GM23338 (cell line): ENCODE data around the gene SHROOM2. TPM values are rescaled to one million over a fixed set of nuclear protein-coding genes. Genes with fewer than 3 reads are reported as not detected.
"Not testable (repeated sequence)": the region's sequence is repeated elsewhere in the genome, so short reads cannot be mapped to it uniquely, and the experiment has no call there.

ENCODE experiments used
- ATAC-seq: fragments of 200-7000 bp; cut with Tn5 transposase; 3 replicates; pipeline ENCODE4 v1.9.1; 2020
- DNase-seq: peaks from one replicate; pipeline ENCODE4 v3.0.0-alpha.2; 2015; ENCODE audit warnings: low spot score
- H2AFZ ChIP-seq: fragments of 200-600 bp; sonication (generic); 2 replicates; pipeline ENCODE4 v1.8.0; 2016; ENCODE audit warnings: antibody characterized with exemption, mild to moderate bottlenecking, moderate library complexity
- H3F3A ChIP-seq: fragments of 200-600 bp; sonication (generic); replicated peaks from 2 replicates; pipeline ENCODE4 v1.8.0; 2017; ENCODE audit warnings: antibody characterized with exemption, mixed run types, low read depth
- H3K27ac ChIP-seq: fragments of 200-600 bp; sonication (generic); 2 replicates; pipeline ENCODE4 v1.6.1; 2016; ENCODE audit warnings: low read depth
- H3K27me3 ChIP-seq: fragments of 200-600 bp; sonication (generic); 2 replicates; pipeline ENCODE4 v1.8.0; 2016; ENCODE audit warnings: mild to moderate bottlenecking, mixed run types, moderate library complexity; ENCODE audit not compliant: insufficient read depth
- H3K36me3 ChIP-seq: fragments of 200-600 bp; sonication (generic); 2 replicates; pipeline ENCODE4 v1.8.0; 2016; ENCODE audit warnings: mild to moderate bottlenecking; ENCODE audit not compliant: insufficient read depth
- H3K4me1 ChIP-seq: fragments of 200-600 bp; sonication (generic); 2 replicates; pipeline ENCODE4 v1.8.0; 2016; ENCODE audit warnings: mild to moderate bottlenecking, moderate library complexity; ENCODE audit not compliant: insufficient read depth
- H3K4me2 ChIP-seq: fragments of 200-600 bp; sonication (generic); 2 replicates; pipeline ENCODE4 v1.7.1; 2017; ENCODE audit warnings: mixed run types
- H3K4me3 ChIP-seq: fragments of 200-600 bp; sonication (generic); 2 replicates; pipeline ENCODE4 v1.6.1; 2016; ENCODE audit warnings: mixed run types
- H3K79me2 ChIP-seq: fragments of 200-600 bp; sonication (generic); replicated peaks from 2 replicates; pipeline ENCODE4 v1.8.0; 2017; ENCODE audit warnings: mild to moderate bottlenecking; ENCODE audit not compliant: insufficient read depth
- H3K9me2 ChIP-seq: fragments of 200-600 bp; sonication (generic); 2 replicates; pipeline ENCODE4 v1.8.0; 2017; ENCODE audit not compliant: insufficient read depth
- H4K20me1 ChIP-seq: fragments of 200-600 bp; sonication (generic); replicated peaks from 2 replicates; pipeline ENCODE4 v1.8.0; 2017; ENCODE audit warnings: mild to moderate bottlenecking; ENCODE audit not compliant: insufficient read depth
- H3K27ac Mint-ChIP-seq: 2 replicates; pipeline ENCODE4 v1.8.0; 2020; ENCODE audit warnings: inconsistent platforms, mild to moderate bottlenecking, moderate library complexity, mixed read lengths
- H3K27me3 Mint-ChIP-seq: 3 replicates; pipeline ENCODE4 v1.8.0; 2022; ENCODE audit warnings: low read depth, mild to moderate bottlenecking, moderate library complexity, mixed read lengths, inconsistent platforms; ENCODE audit not compliant: insufficient read depth, poor library complexity
- H3K36me3 Mint-ChIP-seq: 3 replicates; pipeline ENCODE4 v1.8.0; 2021; ENCODE audit warnings: low read depth, mild to moderate bottlenecking, inconsistent platforms, moderate library complexity, mixed read lengths
- H3K4me1 Mint-ChIP-seq: 3 replicates; pipeline ENCODE4 v1.8.0; 2020; ENCODE audit warnings: mild to moderate bottlenecking, inconsistent platforms, mixed read lengths
- H3K4me3 Mint-ChIP-seq: 3 replicates; pipeline ENCODE4 v1.8.0; 2021; ENCODE audit warnings: moderate library complexity, mild to moderate bottlenecking, inconsistent platforms, mixed read lengths
- H3K9me3 Mint-ChIP-seq: 3 replicates; pipeline ENCODE4 v1.8.0; 2020; ENCODE audit warnings: moderate library complexity, mild to moderate bottlenecking, inconsistent platforms, mixed read lengths
- CREB1 ChIP-seq: fragments of 250-450 bp; sonication (Bioruptor Pico); IDR thresholded peaks from 2 replicates; pipeline ENCODE4 v1.5.0; 2020; ENCODE audit warnings: low read depth, mild to moderate bottlenecking, moderate library complexity
- EZH2 ChIP-seq: fragments of 200-600 bp; sonication (generic); IDR thresholded peaks from one replicate; pipeline ENCODE4 v1.8.0; 2017; ENCODE audit warnings: antibody characterized with exemption, mild to moderate bottlenecking, low read depth; ENCODE audit not compliant: unreplicated experiment
- EZH2phosphoT487 ChIP-seq: fragments of 200-600 bp; sonication (generic); IDR thresholded peaks from one replicate; pipeline ENCODE4 v1.8.1; 2018; ENCODE audit warnings: antibody characterized with exemption; ENCODE audit not compliant: unreplicated experiment
- JUNB ChIP-seq: IDR thresholded peaks from one replicate; pipeline ENCODE4 v1.6.1; 2016; ENCODE audit warnings: antibody characterized with exemption; ENCODE audit not compliant: unreplicated experiment
- NANOG ChIP-seq: IDR thresholded peaks from 2 replicates; pipeline ENCODE4 v1.6.1; 2016; ENCODE audit warnings: antibody characterized with exemption, borderline replicate concordance
- POLR2AphosphoS5 ChIP-seq: IDR thresholded peaks from 2 replicates; pipeline ENCODE4 v1.6.1; 2016; ENCODE audit warnings: antibody characterized with exemption, low read depth
- STAT1 ChIP-seq: IDR thresholded peaks from one replicate; pipeline ENCODE4 v1.6.1; 2016; ENCODE audit warnings: antibody characterized with exemption; ENCODE audit not compliant: unreplicated experiment
- ZNF331 ChIP-seq: fragments of 250-450 bp; sonication (Bioruptor Pico); IDR thresholded peaks from 2 replicates; pipeline ENCODE4 v1.5.0; 2020; ENCODE audit warnings: low read depth, mild to moderate bottlenecking, moderate library complexity
- polyA plus RNA-seq: library from polyadenylated mRNA; unstranded; fragments of >200 nt; fragmentation: Nextera tagmentation; extraction: Ambion mirVana; gene quantifications from 2 replicates; pipeline ENCODE4 v1.2.1, GENCODE V29; 2016
- total RNA-seq: library from RNA; depleted of rRNA; stranded (reverse); fragments of >200 nt; shearing (Covaris generic); gene quantifications from 2 replicates; pipeline ENCODE4 v1.2.3, GENCODE V29; 2014
- TF ChIP-seq, protein P1 (sequence below): IDR thresholded peaks from 2 replicates; pipeline ENCODE4 v1.6.1; 2016; ENCODE audit warnings: antibody characterized with exemption
- TF ChIP-seq, protein P2 (sequence below): fragments of 250-450 bp; sonication (Bioruptor Pico); IDR thresholded peaks from 2 replicates; pipeline ENCODE4 v1.5.0; 2020; ENCODE audit warnings: mild to moderate bottlenecking, moderate library complexity
- TF ChIP-seq, protein P3 (sequence below), 2 experiments: fragments of 200-600 bp in 1 of 2; sonication (generic) in 1 of 2; conservative IDR thresholded peaks; 2 replicates each; pipeline versions ENCODE4 v1.5.1 to v1.6.1; 2016 to 2017; ENCODE audit warnings: antibody characterized with exemption in 2 of 2, low read depth in 2 of 2, mild to moderate bottlenecking in 2 of 2, moderate library complexity in 1 of 2

The SHROOM2 gene
- total and polyA plus RNA-seq, 2 experiments from 2014 or later, result 3.5 to 15.8 TPM

GRCh38 chrX:9767375-9767774 is 18.9 kb upstream of the SHROOM2 start (continued):
- TF ChIP-seq EZH2phosphoT487, result no peak
- TF ChIP-seq STAT1, result no peak
- no peak for TF ChIP-seq NANOG
- TF ChIP-seq ZNF331 (CRISPR knock-in tag), result no peak
- TF ChIP-seq POLR2AphosphoS5, result no peak
- TF ChIP-seq EZH2, result no peak

- not testable (repeated sequence) for DNase-seq, H3K27ac ChIP-seq, H3K4me2 ChIP-seq, H3K4me3 Mint-ChIP-seq, H2AFZ ChIP-seq, ATAC-seq, H3F3A ChIP-seq, H3K4me3 ChIP-seq, H3K4me1 Mint-ChIP-seq, H3K27me3 ChIP-seq, H3K79me2 ChIP-seq, H3K36me3 ChIP-seq, H3K4me1 ChIP-seq, H3K9me2 ChIP-seq, H3K9me3 Mint-ChIP-seq, H3K27ac Mint-ChIP-seq, H3K27me3 Mint-ChIP-seq, H4K20me1 ChIP-seq, H3K36me3 Mint-ChIP-seq
These were observed 17.8 kb upstream of the SHROOM2 start for GRCh38 chrX:9768321-9768839.

DNA sequence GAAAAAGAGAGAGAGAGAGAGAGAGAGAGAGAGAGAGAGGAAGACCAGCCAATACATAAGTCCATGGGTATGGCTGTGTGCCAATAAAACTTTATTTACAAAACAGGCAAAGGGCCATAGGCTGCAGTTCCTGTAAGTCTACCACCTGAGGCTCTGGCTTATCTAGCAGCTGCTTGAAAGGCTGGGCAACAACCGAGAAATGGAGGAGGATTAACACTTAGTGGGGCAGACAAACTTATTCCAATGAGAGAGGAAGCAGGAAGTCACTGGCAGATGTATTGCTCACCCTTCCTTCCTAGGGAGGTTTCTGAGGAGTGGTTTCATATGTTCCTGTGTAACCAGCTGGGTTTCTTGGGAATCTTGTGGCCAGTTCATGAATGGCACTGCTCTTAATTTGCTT is 15.9 kb upstream of the SHROOM2 start:
- H3K4me1 ChIP-seq, result no peaks in the 10 kb centered on the region
- TF ChIP-seq, protein P1, sequence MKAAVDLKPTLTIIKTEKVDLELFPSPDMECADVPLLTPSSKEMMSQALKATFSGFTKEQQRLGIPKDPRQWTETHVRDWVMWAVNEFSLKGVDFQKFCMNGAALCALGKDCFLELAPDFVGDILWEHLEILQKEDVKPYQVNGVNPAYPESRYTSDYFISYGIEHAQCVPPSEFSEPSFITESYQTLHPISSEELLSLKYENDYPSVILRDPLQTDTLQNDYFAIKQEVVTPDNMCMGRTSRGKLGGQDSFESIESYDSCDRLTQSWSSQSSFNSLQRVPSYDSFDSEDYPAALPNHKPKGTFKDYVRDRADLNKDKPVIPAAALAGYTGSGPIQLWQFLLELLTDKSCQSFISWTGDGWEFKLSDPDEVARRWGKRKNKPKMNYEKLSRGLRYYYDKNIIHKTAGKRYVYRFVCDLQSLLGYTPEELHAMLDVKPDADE, result no peak
- TF ChIP-seq STAT1 (no peak), EZH2 (no peak), POLR2AphosphoS5 (no peak), ZNF331 (CRISPR knock-in tag) (no peak), JUNB (no peak), EZH2phosphoT487 (no peak), CREB1 (no peak), NANOG (no peak)
- TF ChIP-seq, protein P2, sequence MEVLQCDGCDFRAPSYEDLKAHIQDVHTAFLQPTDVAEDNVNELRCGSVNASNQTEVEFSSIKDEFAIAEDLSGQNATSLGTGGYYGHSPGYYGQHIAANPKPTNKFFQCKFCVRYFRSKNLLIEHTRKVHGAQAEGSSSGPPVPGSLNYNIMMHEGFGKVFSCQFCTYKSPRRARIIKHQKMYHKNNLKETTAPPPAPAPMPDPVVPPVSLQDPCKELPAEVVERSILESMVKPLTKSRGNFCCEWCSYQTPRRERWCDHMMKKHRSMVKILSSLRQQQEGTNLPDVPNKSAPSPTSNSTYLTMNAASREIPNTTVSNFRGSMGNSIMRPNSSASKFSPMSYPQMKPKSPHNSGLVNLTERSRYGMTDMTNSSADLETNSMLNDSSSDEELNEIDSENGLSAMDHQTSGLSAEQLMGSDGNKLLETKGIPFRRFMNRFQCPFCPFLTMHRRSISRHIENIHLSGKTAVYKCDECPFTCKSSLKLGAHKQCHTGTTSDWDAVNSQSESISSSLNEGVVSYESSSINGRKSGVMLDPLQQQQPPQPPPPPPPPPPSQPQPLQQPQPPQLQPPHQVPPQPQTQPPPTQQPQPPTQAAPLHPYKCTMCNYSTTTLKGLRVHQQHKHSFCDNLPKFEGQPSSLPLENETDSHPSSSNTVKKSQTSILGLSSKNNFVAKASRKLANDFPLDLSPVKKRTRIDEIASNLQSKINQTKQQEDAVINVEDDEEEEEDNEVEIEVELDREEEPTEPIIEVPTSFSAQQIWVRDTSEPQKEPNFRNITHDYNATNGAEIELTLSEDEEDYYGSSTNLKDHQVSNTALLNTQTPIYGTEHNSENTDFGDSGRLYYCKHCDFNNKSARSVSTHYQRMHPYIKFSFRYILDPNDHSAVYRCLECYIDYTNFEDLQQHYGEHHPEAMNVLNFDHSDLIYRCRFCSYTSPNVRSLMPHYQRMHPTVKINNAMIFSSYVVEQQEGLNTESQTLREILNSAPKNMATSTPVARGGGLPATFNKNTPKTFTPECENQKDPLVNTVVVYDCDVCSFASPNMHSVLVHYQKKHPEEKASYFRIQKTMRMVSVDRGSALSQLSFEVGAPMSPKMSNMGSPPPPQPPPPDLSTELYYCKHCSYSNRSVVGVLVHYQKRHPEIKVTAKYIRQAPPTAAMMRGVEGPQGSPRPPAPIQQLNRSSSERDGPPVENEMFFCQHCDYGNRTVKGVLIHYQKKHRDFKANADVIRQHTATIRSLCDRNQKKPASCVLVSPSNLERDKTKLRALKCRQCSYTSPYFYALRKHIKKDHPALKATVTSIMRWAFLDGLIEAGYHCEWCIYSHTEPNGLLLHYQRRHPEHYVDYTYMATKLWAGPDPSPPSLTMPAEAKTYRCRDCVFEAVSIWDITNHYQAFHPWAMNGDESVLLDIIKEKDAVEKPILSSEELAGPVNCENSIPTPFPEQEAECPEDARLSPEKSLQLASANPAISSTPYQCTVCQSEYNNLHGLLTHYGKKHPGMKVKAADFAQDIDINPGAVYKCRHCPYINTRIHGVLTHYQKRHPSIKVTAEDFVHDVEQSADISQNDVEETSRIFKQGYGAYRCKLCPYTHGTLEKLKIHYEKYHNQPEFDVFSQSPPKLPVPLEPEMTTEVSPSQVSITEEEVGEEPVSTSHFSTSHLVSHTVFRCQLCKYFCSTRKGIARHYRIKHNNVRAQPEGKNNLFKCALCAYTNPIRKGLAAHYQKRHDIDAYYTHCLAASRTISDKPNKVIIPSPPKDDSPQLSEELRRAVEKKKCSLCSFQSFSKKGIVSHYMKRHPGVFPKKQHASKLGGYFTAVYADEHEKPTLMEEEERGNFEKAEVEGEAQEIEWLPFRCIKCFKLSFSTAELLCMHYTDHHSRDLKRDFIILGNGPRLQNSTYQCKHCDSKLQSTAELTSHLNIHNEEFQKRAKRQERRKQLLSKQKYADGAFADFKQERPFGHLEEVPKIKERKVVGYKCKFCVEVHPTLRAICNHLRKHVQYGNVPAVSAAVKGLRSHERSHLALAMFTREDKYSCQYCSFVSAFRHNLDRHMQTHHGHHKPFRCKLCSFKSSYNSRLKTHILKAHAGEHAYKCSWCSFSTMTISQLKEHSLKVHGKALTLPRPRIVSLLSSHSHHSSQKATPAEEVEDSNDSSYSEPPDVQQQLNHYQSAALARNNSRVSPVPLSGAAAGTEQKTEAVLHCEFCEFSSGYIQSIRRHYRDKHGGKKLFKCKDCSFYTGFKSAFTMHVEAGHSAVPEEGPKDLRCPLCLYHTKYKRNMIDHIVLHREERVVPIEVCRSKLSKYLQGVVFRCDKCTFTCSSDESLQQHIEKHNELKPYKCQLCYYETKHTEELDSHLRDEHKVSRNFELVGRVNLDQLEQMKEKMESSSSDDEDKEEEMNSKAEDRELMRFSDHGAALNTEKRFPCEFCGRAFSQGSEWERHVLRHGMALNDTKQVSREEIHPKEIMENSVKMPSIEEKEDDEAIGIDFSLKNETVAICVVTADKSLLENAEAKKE (CRISPR knock-in tag), result no peak
- TF ChIP-seq, protein P3, sequence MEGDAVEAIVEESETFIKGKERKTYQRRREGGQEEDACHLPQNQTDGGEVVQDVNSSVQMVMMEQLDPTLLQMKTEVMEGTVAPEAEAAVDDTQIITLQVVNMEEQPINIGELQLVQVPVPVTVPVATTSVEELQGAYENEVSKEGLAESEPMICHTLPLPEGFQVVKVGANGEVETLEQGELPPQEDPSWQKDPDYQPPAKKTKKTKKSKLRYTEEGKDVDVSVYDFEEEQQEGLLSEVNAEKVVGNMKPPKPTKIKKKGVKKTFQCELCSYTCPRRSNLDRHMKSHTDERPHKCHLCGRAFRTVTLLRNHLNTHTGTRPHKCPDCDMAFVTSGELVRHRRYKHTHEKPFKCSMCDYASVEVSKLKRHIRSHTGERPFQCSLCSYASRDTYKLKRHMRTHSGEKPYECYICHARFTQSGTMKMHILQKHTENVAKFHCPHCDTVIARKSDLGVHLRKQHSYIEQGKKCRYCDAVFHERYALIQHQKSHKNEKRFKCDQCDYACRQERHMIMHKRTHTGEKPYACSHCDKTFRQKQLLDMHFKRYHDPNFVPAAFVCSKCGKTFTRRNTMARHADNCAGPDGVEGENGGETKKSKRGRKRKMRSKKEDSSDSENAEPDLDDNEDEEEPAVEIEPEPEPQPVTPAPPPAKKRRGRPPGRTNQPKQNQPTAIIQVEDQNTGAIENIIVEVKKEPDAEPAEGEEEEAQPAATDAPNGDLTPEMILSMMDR (conservative IDR thresholded peaks at IDR 0.05; ENCODE audit: low read depth in 2 of 2), result no peak
- H4K20me1 ChIP-seq, result no peaks in the 10 kb centered on the region
- no peaks in the 10 kb centered on the region for H3K27me3 ChIP-seq
- Mint-ChIP-seq H3K27ac (no peak overlapping the region), H3K36me3 (peaks cover 4% of the 10 kb centered on the region; the same call in 2 of the 3 replicates), H3K4me3 (no peak overlapping the region), H3K4me1 (peaks cover 5% of the 10 kb centered on the region), H3K27me3 (peaks cover 6% of the 10 kb centered on the region), H3K9me3 (no peaks in the 10 kb centered on the region)
- no peaks in the 10 kb centered on the region for H3K9me2 ChIP-seq
- H3K4me3 ChIP-seq, result no peak overlapping the region
- H2AFZ ChIP-seq, result no peak overlapping the region
- no peak overlapping the region for H3K27ac ChIP-seq
- H3K36me3 ChIP-seq, result no peaks in the 10 kb centered on the region
- H3F3A ChIP-seq, result no peaks in the 10 kb centered on the region
- H3K4me2 ChIP-seq, result no peak overlapping the region
- ATAC-seq (no peak), DNase-seq (peak; percentile 16)
- no peaks in the 10 kb centered on the region for H3K79me2 ChIP-seq
